Smooth muscle cell of the brain vasculature (primary cell): ENCODE results near the gene PCDHGC4.

Source experiments
- DNase-seq: peaks from one replicate; pipeline ENCODE4 v3.0.0-alpha.2; 2012; ENCODE audit warnings: low read depth, low spot score

The PCDHGC4 gene

DNA sequence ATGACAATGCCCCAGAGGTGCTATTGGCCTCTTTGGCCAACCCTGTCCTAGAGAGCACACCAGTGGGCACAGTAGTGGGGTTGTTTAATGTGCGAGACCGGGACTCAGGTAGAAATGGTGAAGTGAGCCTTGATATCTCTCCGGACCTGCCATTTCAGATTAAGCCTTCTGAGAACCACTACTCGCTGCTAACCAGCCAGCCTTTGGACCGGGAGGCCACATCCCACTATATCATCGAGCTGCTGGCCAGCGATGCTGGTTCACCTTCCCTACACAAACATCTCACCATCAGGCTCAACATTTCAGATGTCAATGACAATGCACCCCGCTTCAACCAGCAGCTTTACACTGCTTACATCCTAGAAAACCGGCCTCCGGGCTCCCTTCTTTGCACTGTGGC is 5.4 kb downstream of the PCDHGC4 start:
- DNase-seq: no peak

DNA sequence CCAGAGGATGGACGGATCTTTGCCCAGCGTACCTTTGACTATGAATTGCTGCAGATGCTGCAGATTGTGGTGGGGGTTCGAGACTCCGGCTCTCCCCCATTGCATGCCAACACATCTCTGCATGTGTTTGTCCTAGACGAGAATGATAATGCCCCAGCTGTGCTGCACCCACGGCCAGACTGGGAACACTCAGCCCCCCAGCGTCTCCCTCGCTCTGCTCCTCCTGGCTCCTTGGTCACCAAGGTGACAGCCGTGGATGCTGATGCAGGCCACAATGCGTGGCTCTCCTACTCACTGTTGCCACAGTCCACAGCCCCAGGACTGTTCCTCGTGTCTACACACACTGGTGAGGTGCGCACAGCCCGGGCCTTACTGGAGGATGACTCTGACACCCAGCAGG is 5.9 kb downstream of the PCDHGC4 start:
- no peak for DNase-seq

DNA sequence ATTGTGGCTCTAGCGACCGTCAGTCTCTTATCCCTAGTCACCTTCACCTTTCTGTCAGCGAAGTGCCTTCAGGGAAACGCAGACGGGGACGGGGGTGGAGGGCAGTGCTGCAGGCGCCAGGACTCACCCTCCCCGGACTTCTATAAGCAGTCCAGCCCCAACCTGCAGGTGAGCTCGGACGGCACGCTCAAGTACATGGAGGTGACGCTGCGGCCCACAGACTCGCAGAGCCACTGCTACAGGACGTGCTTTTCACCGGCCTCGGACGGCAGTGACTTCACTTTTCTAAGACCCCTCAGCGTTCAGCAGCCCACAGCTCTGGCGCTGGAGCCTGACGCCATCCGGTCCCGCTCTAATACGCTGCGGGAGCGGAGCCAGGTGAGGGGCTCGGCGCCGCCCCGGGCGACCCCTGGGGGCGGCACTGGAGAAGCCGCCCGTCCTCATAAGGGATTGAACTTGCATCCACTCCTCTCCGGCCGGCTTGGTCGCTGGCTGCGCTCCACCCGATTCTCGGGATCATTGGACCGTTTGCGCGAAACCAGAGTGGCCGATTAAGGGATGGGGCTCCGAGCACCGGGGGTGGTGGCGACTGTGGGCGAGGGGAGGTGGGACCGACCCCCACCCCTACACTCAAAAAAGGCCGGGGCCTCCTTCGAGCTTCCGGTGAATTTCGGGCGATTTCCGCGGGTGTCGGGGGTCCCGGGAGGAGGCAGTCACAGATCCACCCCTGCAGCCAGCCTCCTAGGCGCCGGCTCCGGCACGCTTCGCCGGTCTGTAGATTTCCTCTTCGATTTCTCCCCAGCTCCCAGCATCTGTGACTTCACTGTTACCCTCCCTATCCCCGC is 6.7 kb downstream of the PCDHGC4 start:
- DNase-seq: no peak

DNA sequence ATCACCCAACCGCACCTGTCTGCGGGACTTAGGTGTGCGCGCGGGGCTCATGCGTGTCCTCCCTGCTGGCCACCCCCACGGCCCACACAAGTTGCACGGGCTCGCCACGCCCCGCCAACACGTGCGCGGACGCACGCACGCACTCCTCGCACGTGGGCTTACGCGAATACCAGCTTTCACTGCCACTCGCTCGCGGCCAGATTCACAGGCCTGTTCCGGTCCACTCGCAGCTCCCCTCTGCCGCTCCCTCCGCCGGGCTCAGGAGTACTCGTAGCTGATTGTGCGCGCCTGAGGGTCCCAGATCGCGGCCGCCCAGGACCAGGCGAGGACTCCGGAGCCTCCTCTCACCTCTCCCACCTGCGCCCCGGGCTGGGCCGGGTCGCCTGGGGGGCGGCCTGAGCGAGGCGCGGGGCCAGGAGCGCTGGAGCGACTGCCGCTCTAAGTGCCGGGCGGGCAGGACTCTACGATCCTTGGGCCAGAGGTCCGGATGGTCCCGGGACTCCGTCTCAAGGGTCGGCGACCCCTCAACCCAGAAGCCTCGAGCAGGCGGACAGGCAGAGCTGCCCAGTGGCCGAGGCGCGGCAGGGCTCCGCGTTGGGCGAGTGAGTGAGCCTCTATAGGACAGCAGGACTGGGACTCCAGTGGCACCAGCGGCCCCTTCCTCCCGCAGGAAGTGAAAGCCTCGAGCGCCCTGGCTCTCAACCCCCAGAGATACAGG is 7.5 kb downstream of the PCDHGC4 start:
- DNase-seq: no peak

DNA sequence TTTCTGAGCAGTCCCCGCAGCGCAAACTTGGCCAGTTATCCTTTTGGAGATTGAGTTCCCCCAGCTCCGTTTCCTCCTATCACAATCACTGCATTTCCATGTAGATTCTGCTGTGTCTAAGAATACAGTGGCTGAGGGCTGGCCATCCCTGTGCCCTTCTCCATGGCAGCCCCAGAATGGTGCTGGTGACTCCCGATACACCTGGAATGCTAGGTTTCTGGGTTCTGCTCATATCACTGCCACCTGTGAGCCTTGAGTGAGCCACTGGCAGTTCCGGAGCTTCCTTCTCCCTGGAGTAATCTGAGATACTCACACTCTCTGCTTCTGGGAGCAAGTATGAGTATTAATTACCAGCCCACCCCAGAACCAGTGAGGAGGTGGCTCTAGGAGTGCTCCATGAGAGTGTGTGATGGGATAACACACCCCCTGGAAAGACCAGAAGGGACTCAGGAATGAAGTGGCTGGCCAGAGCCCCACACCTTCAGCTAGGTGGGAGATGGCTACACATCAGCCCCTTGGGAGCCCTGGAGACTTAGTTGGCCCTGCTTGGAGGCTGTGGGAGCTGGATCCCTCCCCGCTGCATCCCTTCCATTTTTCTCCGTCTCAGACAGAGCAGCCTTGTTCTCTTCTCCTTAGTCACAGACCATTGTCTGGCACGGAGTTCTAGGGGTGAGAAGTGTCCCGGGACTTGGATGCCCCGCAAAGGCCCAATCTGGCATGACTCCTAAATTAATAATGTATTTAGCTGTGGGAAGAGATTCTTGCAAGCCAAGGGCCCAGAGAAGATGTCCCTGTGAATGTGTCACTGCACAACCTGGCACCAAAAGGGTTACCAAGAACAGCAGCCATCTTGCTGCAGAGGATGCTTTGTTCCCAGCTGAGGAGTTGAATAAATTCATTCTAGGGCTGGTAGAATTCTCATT is 8.9 kb downstream of the PCDHGC4 start:
- DNase-seq: no peak

DNA sequence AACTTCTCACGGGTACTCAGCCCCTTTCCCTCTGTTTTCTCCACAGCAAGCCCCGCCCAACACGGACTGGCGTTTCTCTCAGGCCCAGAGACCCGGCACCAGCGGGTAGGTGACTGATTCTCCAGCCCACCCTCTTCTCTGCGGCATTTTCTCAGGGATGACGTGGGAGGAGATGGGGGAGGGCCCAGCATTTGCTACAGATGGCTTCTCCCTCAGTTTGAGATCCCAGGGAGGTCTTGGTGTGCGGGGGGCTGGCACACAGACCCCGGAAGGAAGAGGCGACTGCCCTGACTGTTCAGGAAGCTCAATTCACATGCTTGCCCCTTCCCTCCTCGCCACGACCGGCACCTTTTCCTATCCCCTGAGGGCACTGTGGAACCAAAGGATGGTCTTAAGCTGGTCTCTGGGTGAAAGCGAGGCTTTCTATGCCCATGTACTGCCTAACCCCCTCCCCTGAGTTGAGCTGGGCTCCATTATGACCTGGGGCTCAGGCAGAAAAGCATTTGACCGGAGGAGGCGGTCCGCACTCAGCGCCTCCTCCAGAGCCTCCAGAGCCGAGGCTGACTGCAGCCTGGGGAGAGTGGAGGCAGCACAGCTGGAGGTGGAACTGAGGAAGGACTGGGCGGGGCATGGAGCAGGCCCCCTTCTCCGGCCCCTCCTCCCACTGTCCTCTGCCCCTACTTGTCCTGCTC is 10.1 kb downstream of the PCDHGC4 start:
- DNase-seq: no peak

DNA sequence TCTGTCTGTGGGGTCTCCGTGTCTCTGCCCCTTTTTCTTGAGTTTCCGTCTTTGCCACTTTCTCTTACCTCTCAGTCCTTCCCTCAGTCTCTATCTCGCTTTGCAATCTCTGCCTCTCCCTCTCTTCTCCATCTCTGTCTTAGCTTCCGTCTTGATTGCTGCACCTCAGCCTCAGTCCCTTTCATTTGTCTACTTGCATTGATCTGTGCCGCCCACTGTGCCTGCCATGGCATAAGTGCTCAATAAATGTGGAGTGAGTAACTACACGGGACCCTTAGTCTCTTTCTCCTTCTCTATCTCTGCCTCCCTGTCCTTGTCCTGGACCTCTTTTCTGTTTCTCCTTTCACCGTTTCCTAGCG is 10.6 kb downstream of the PCDHGC4 start:
- DNase-seq: no peak

DNA sequence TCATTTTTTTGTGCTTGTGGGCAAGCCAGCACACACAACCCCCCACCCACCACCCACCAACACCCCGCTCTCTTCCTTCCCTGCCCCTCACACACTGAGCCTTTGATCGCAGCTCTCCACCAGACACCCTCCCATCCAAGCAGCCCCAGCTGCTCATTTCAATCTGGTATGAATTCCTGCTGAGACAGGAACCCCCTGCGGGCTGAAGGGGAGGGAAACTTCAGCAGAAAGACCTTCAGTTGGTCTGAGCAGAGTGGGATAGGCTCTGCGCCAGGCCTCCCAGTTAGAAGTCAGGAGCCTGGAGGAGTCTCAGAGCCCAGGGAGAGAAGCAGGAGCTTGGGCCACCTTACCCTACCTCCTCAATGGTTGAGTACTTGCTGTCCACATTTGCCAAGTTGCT is 11.2 kb downstream of the PCDHGC4 start:
- DNase-seq: peak; percentile 90

DNA sequence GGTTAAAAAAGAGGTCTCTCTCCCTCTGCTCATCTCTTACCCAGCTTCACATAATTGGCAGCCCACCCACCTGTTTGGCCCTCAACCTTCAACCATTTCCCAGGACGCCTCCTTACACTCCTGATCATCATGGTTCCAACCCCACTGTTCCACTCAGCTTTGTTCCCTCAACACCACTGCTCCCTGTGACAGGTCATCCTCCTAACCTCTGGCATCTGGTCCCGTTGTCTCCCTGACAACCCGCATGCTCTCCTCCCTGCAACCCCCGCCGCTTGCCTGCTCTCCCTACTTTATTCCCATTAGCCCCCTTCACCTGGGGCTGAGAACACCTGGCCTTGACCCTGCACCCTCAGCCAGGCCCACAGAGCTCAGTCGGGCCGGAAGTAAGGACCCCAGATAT is 16.9 kb downstream of the PCDHGC4 start:
- DNase-seq: no peak

DNA sequence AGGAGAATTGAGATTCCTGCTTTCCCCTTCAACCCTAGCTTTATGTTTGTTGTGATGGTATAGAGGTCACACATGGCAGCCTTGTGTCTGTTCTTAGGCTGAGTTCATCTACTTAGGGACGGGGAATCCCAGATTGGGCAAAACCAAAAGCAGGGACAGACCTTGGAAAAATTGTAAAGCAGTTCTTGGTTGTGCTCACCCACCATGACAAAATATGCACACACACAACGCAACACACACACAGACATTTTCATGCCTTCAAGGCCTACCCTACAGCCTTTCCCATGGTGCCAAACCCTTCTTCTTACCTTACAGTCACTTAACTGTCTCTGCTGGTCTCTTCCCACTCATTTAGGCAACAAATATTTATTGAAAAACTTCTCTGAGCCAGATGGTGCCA is 18.9 kb downstream of the PCDHGC4 start:
- DNase-seq: no peak

DNA sequence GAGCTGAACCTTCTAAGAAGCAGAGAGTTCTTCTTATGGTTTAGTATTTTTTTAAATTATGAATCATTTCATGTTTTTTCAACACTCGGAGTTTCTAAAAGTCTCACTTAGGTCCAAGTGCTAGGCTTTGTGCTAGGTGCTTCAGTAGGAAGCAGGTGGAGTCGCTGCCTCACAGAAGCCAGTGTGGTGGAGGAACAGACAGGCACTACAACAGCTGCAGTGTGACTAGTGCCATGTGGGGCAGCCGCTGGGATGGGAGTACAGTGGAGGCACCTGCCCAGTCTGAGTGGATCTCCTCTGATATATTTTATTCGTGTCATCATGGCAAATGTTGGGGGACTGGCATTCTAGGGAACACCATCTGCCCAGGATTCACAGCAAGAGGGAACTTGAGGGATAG is 19.4 kb downstream of the PCDHGC4 start:
- no peak for DNase-seq

DNA sequence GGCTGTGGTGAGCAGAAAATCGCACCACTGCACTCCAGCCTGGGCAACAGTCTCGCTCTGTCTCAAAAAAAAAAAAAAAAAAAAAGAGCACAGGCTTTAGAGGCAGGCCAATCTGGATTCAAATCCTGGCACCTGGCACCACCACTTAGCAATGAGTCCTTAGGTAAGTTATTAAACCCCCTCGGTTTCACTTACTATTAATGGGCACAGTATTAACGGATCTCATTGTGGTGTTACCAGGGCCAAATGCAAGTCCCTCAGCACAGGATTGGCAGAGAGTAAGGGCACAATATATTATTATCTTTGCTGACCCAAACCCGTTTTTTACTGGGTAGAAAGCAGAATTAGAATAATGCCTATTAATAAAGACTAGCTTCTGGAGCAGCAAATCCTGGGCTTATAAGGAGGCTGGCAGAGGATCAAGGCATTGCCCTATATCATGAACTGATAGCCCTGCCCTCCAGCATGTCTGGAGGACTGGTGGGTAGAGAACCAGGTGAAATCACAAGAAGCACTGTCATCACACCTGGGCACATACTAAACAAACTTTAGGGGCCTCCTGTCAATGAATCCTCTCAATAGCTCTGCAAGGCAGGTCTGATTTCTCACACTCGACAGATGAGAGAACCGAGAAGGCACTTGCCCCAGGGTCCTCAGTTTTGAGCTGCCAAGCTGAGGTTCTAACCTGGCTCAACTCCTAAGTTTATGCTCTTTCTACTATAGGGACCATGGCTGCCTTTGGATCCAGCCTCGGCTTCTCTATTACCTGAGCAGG is 21.7 kb downstream of the PCDHGC4 start:
- no peak for DNase-seq

DNA sequence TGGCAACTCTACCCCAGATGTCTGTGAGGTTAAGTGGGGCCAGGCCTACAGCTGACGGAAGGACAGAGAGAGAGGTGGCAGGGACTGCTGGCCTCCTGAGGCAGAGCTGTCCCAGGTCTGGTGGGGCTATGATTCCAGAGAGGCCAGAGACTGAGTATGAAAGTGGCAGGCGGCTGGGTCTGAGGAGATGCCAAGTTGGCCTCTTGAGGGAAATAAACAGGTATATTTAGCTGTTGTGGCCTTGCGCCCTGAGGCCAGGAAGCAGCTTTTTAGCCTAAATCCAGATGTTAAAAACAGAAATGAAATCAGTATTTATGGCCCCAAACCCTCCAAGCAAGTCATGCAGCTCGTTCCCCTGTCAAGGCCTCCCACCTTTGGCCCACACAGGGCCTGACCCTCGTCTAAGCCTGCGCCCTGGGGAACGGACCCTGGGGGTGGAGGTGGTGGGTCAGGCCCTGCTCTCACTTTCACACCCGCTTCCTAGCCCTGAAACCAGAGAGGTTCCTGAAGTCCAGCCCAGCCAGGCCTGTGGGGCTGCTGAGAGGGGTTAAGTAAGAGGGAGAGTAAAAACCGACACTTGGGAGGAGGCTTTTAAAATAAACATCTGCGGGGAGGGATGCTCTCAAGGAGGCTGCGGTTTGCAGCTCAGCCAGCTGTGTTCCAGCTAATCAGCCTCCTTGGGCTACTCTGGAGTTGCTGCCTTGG is 22.7 kb downstream of the PCDHGC4 start:
- DNase-seq: peak; percentile 80

DNA sequence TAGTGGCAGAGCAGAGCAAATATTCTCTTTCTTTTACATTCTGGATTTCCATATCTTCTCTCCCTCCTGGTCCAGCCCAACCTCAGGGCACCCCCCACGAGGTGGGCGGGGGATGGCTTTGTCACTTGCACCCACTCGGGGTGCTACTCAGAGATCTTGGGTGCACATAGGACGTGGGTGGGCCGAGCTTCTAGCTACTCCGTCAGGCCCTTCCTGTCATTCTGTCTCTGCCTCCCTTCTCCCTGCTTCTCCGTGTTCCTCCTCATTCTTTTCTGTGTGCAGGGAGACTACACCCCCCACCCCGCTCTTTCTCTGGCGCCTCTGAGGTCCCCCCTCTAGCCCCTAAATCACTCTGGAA is 23.6 kb downstream of the PCDHGC4 start:
- no peak for DNase-seq

DNA sequence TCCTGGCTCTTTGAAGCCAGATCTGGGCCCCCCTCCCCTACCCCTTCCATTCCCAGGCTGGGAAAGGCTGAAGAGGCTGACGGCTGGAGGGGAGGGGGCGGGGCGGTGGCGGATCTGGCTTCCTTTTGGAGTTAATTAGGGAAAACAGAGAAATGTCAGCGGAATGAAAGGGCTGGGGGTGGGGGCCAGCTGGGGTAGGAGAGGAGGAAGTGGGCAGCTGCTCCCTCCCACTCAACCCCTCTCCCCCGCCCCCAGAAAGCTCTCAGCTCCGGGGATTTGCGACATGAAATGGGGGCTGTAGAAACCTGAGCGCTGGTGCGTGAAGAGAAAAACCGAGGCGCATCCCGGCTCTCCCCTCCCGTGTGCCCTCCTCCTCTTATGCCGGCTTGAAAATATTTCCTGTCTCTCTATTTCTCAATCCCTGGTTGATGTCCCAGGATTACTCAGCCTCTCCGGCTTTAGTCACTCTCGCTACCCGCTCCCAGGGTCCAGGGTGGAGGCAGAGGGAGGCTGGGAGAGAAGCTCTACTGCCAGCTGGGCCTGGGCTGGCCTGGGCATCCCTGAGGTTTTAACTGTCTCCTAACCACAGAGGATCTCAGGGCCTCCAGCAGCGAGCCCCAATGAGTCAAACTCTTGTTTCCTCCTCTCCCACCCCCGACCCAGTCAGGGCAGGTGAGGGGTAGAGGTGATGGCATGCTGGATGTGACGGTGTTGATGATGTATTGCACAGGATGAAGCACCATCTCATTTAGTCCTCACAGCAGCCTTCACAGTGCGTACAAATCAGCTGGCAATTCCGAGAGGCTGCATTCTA is 24.2 kb downstream of the PCDHGC4 start:
- peak; percentile 83 for DNase-seq

DNA sequence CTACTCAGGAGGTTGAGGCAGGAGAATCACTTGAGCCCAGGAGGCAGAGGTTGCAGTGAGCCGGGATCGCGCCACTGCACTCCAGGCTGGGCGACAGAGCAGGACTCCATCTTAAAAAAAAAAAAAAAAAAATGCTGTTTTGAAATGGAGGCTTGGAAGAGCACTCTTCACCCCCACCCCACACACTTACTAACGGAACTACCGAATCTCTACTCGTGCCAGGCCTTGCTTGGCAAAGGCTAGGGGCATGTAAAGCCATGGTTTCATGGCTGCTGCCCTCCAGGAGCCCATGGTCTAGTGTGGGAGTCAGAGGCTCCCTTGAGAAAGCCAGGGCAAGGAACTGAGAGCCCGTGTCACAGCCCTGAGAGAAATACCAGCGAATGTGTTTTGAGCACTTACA is 25.3 kb downstream of the PCDHGC4 start:
- DNase-seq: no peak

DNA sequence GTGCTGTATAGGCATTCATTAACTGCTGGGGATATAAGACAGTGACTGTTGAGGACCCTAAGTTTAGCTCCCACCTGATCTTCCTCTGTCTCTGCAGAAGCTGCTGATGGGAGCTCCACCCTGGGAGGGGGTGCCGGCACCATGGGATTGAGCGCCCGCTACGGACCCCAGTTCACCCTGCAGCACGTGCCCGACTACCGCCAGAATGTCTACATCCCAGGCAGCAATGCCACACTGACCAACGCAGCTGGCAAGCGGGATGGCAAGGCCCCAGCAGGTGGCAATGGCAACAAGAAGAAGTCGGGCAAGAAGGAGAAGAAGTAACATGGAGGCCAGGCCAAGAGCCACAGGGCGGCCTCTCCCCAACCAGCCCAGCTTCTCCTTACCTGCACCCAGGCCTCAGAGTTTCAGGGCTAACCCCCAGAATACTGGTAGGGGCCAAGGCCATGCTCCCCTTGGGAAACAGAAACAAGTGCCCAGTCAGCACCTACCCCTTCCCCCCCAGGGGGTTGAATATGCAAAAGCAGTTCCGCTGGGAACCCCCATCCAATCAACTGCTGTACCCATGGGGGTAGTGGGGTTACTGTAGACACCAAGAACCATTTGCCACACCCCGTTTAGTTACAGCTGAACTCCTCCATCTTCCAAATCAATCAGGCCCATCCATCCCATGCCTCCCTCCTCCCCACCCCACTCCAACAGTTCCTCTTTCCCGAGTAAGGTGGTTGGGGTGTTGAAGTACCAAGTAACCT is 26.2 kb downstream of the PCDHGC4 start:
- DNase-seq: no peak

DNA sequence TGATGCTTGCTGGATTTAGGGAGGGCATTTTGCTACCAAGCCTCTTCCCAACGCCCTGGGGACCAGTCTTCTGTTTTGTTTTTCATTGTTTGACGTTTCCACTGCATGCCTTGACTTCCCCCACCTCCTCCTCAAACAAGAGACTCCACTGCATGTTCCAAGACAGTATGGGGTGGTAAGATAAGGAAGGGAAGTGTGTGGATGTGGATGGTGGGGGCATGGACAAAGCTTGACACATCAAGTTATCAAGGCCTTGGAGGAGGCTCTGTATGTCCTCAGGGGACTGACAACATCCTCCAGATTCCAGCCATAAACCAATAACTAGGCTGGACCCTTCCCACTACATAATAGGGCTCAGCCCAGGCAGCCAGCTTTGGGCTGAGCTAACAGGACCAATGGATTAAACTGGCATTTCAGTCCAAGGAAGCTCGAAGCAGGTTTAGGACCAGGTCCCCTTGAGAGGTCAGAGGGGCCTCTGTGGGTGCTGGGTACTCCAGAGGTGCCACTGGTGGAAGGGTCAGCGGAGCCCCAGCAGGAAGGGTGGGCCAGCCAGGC is 27.0 kb downstream of the PCDHGC4 start:
- DNase-seq: no peak
